Ishikawa (cell line): ENCODE data around the gene PPFIBP2.

Experiments
- CEBPB ChIP-seq: IDR thresholded peaks from 2 replicates; pipeline ENCODE4 v1.6.1; 2012
- EGR1 ChIP-seq: IDR thresholded peaks from 2 replicates; pipeline ENCODE4 v1.6.1; 2012
- EP300 ChIP-seq: IDR thresholded peaks from 2 replicates; pipeline ENCODE4 v1.6.1; 2012; ENCODE audit warnings: borderline replicate concordance
- FOXM1 ChIP-seq: IDR thresholded peaks from 2 replicates; pipeline ENCODE4 v1.6.1; 2012; ENCODE audit warnings: low read depth, borderline replicate concordance
- TEAD4 ChIP-seq: IDR thresholded peaks from 2 replicates; pipeline ENCODE4 v1.6.1; 2012
- TF ChIP-seq, protein P1 (sequence below): IDR thresholded peaks from 2 replicates; pipeline ENCODE4 v1.6.1; 2012; ENCODE audit warnings: low read depth, mild to moderate bottlenecking

DNA sequence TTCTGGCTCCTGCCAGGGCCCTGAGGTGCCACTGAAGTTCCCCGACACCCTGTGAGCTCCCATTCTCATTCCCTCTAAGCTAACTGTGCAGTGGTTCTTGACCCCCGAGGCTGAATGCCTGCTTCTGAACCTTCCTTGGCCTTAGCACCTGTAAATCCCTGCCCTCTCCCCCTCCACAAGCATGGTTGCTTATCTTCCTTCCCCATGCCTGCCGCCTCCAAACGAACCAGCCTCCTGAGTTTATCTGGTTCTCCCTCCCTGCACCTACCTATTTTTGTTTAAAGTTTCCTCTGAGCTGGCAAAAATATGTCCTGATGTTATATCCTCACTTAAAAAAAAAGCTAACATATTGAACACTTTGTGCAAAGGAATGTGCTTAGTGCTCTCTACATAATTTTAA, 33.9 kb downstream of the PPFIBP2 start:
- TF ChIP-seq, protein P1, sequence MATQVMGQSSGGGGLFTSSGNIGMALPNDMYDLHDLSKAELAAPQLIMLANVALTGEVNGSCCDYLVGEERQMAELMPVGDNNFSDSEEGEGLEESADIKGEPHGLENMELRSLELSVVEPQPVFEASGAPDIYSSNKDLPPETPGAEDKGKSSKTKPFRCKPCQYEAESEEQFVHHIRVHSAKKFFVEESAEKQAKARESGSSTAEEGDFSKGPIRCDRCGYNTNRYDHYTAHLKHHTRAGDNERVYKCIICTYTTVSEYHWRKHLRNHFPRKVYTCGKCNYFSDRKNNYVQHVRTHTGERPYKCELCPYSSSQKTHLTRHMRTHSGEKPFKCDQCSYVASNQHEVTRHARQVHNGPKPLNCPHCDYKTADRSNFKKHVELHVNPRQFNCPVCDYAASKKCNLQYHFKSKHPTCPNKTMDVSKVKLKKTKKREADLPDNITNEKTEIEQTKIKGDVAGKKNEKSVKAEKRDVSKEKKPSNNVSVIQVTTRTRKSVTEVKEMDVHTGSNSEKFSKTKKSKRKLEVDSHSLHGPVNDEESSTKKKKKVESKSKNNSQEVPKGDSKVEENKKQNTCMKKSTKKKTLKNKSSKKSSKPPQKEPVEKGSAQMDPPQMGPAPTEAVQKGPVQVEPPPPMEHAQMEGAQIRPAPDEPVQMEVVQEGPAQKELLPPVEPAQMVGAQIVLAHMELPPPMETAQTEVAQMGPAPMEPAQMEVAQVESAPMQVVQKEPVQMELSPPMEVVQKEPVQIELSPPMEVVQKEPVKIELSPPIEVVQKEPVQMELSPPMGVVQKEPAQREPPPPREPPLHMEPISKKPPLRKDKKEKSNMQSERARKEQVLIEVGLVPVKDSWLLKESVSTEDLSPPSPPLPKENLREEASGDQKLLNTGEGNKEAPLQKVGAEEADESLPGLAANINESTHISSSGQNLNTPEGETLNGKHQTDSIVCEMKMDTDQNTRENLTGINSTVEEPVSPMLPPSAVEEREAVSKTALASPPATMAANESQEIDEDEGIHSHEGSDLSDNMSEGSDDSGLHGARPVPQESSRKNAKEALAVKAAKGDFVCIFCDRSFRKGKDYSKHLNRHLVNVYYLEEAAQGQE, result no peak
- no peak for TF ChIP-seq TEAD4
- TF ChIP-seq EGR1, result no peak
- TF ChIP-seq EP300, result no peak
- no peak for TF ChIP-seq CEBPB
- no peak for TF ChIP-seq FOXM1
